ENCODE results near the gene PNKD. TPM values are rescaled to one million over a fixed set of nuclear protein-coding genes. Genes with fewer than 3 reads are reported as not detected.

The PNKD gene
- total and polyA plus RNA-seq, 10 of the 15 experiments (the other 5 are each of a cell fraction or from before 2014, with no cell fraction given), result 27.2 to 106 (median 61.3) TPM

GRCh38 chr2:218354850-218355443 is 84.6 kb downstream of the PNKD start:
- no TSS peak for BruUV-seq (replicated peaks)
- DNase-seq (ENCODE audit: low read depth, low spot score) (no peak), FAIRE-seq (no peak), ATAC-seq (no peak)
- H3K4me1 ChIP-seq (ENCODE audit: control insufficient read depth, insufficient read depth, low read length), result no peaks in the 10 kb centered on the region
- intact Hi-C loops (cut with micrococcal nuclease; ENCODE audit: unreplicated experiment) (loop anchor here (5.0 to 10.0 kb wide), 3 partner anchors 33 to 170 kb away; partner anchors contain the start of gene CTDSP1), in situ Hi-C loops (cut with MboI) (no loop called here)
- H3K4me2 ChIP-seq (ENCODE audit: control insufficient read depth, insufficient read depth), result no peak overlapping the region
- no peaks in the 10 kb centered on the region; the same call in 2 of the 3 replicates for H3K9me3 ChIP-seq (replicated peaks; ENCODE audit: control insufficient read depth, insufficient read depth, low read length)
- 81% methylated on average over 20 of the region's 20 CpGs for WGBS (ENCODE audit: insufficient coverage, insufficient replicate concordance, low lambda C conversion rate, missing lambda C conversion rate)
- H3K27ac ChIP-seq (ENCODE audit: control insufficient read depth, insufficient read depth), result no peak overlapping the region
- H3K79me2 ChIP-seq (ENCODE audit: control insufficient read depth, insufficient read depth, low read length), result no peaks in the 10 kb centered on the region
- no peak overlapping the region for H3K9ac ChIP-seq (ENCODE audit: control insufficient read depth, insufficient read depth, low read length)
- no peaks in the 10 kb centered on the region for H4K20me1 ChIP-seq (ENCODE audit: control insufficient read depth, insufficient read depth)
- RAD21 ChIA-PET (ENCODE audit: unreplicated experiment), result interaction anchor here (0.6 to 2.3 kb wide), 5 partner anchors 56 to 940 kb away, joined by 3 to 16 read pairs (median 4); no protein-coding TSS in a partner anchor
- SMC1A ChIA-PET (ENCODE audit: uncharacterized antibody, unreplicated experiment), result interaction anchor here (1.1 to 5.5 kb wide), 5 partner anchors 24 to 84 kb away, joined by 4 to 70 read pairs (median 12); partner anchors contain the start of genes AAMP and PNKD
- H3K36me3 ChIP-seq (ENCODE audit: control insufficient read depth in 2 of 2, insufficient read depth in 2 of 2, low read length in 1 of 2), result no peaks in the 10 kb centered on the region
- POLR2A ChIA-PET, result interaction anchor here (0.7 to 2.0 kb wide), 2 partner anchors 21 to 53 kb away, joined by 10 read pairs; no protein-coding TSS in a partner anchor
- CTCF ChIA-PET, result interaction anchor here (1.3 to 4.9 kb wide), 8 partner anchors 9 to 82 kb away, joined by 3 to 138 read pairs (median 20); partner anchors contain the start of genes AAMP and PNKD
- H2AFZ ChIP-seq (ENCODE audit: control insufficient read depth, low read depth, low read length), result no peak overlapping the region
- no peaks in the 10 kb centered on the region for H3K27me3 ChIP-seq (replicated peaks in 1 of 2; ENCODE audit: control insufficient read depth in 2 of 2, insufficient read depth in 2 of 2, low read length in 1 of 2)
- H3K4me3 ChIP-seq, result no peak overlapping the region
- TF ChIP-seq NR2F1 (conservative IDR thresholded peaks at IDR 0.05) (no peak), CBFB (IDR thresholded peaks at IDR 0.05; ENCODE audit: low read depth) (no peak), ZSCAN29 (IDR thresholded peaks at IDR 0.05) (no peak), PRDM15 (CRISPR knock-in tag; IDR thresholded peaks at IDR 0.05) (no peak), NFXL1 (IDR thresholded peaks at IDR 0.05; ENCODE audit: borderline replicate concordance) (no peak), KLF5 (IDR thresholded peaks at IDR 0.05; ENCODE audit: partially characterized antibody) (no peak), REST (IDR thresholded peaks at IDR 0.05; ENCODE audit: low read depth, low read length) (no peak), PML (IDR thresholded peaks at IDR 0.05; ENCODE audit: low read length) (no peak), YY1 (IDR thresholded peaks at IDR 0.05; ENCODE audit: low read depth, low read length) (no peak), HDGF (IDR thresholded peaks at IDR 0.05) (no peak), BHLHE40 (IDR thresholded peaks at IDR 0.05; ENCODE audit: borderline replicate concordance in 1 of 2, low read depth in 2 of 2, low read length in 1 of 2) (no peak), SIX5 (IDR thresholded peaks at IDR 0.05; ENCODE audit: low read depth, low read length, severe bottlenecking) (no peak), ZBTB4 (CRISPR knock-in tag; IDR thresholded peaks at IDR 0.05) (no peak)
